Breast epithelium (tissue), 3 donors: Measurements from ENCODE around the gene EFL1.
"Not testable (repeated sequence)": the region's sequence is repeated elsewhere in the genome, so short reads cannot be mapped to it uniquely, and the experiment has no call there.

Experiments
- CTCF ChIP-seq, 3 donors: fragments of 450-650 bp; IDR thresholded peaks; one replicate each; pipeline ENCODE4 v1.5.1; 2016 to 2017; ENCODE audit warnings: antibody characterized with exemption in 3 of 3, mild to moderate bottlenecking in 3 of 3, moderate library complexity in 3 of 3
- POLR2AphosphoS5 ChIP-seq, 3 donors: sonication (generic); formaldehyde crosslinking; IDR thresholded peaks; one replicate each; pipeline ENCODE4 v1.6.1; 2017; ENCODE audit warnings: antibody characterized with exemption in 3 of 3

- not testable (repeated sequence) for TF ChIP-seq POLR2AphosphoS5, CTCF (IDR thresholded peaks at IDR 0.05)
These were observed 14.3 kb downstream of the EFL1 start for GRCh38 chr15:82248261-82248660.
